Measurements from ENCODE around the gene LRRC8A.

GRCh38 chr9:128918921-128919320 is 37.0 kb downstream of the LRRC8A start:
- TF ChIP-seq EZH2phosphoT487 (IDR thresholded peaks at IDR 0.05; ENCODE audit: borderline replicate concordance): no peak
- TF ChIP-seq CTCF (conservative IDR thresholded peaks at IDR 0.05; ENCODE audit: low read length): no peak
